Ectodermal cell (in vitro differentiated cells): Measurements from ENCODE around the gene ATG12.

Source experiments
- H3K27ac ChIP-seq: 2 replicates; pipeline ENCODE4 v1.7.0; 2013; ENCODE audit warnings: mild to moderate bottlenecking, low read depth, low read length; ENCODE audit not compliant: insufficient read depth, poor library complexity, severe bottlenecking
- H3K27me3 ChIP-seq: 2 replicates; pipeline ENCODE4 v1.7.0; 2013; ENCODE audit warnings: mild to moderate bottlenecking, low read length; ENCODE audit not compliant: insufficient read depth, control insufficient read depth, poor library complexity, severe bottlenecking
- H3K36me3 ChIP-seq: one replicate; pipeline ENCODE4 v1.7.0; 2013; ENCODE audit warnings: low read length; ENCODE audit not compliant: control insufficient read depth, insufficient read depth
- H3K4me1 ChIP-seq: one replicate; pipeline ENCODE4 v1.7.0; 2013; ENCODE audit warnings: low read length; ENCODE audit not compliant: control insufficient read depth, insufficient read depth
- H3K4me3 ChIP-seq: 2 replicates; pipeline ENCODE4 v1.7.0; 2013; ENCODE audit warnings: low read depth, low read length, control low read depth; ENCODE audit not compliant: insufficient read depth
- H3K9me3 ChIP-seq: 2 replicates; pipeline ENCODE4 v1.7.0; 2013; ENCODE audit warnings: mild to moderate bottlenecking, low read length, moderate library complexity; ENCODE audit not compliant: control insufficient read depth
- WGBS, 2 experiments: methylation state at CpG; one replicate each; pipeline ENCODE4 v1.1.7; 2013; ENCODE audit warnings: missing lambda C conversion rate in 2 of 2; 5-methylcytosine and 5-hydroxymethylcytosine counted together

The ATG12 gene

GRCh38 chr5:115859378-115859777 lies 18.0 kb upstream of the ATG12 start:
- Histone ChIP-seq H3K4me1 (peaks cover 13% of the 10 kb centered on the region), H3K27ac (no peak overlapping the region), H3K27me3 (no peaks in the 10 kb centered on the region), H3K9me3 (no peaks in the 10 kb centered on the region), H3K36me3 (no peaks in the 10 kb centered on the region), H3K4me3 (no peak overlapping the region)

- 84 to 89% methylated on average over 3 of the region's 3 CpGs for WGBS, 2 experiments
- Histone ChIP-seq H3K9me3 (no peaks in the 10 kb centered on the region), H3K27ac (no peak overlapping the region)
Measured at GRCh38 chr5:115858396-115858795, 17.0 kb upstream of the ATG12 start.

GRCh38 chr5:115857626-115858349 lies 16.4 kb upstream of the ATG12 start:
- Histone ChIP-seq H3K4me3 (no peak overlapping the region), H3K27ac (peak overlapping the region; percentile 4)

More at GRCh38 chr5:115858396-115858795, 17.0 kb upstream of the ATG12 start:
- Histone ChIP-seq H3K4me3 (no peak overlapping the region), H3K36me3 (no peaks in the 10 kb centered on the region), H3K4me1 (peaks cover 13% of the 10 kb centered on the region), H3K27me3 (no peaks in the 10 kb centered on the region)

GRCh38 chr5:115857057-115857479 lies 15.7 kb upstream of the ATG12 start:
- H3K9me3 ChIP-seq: no peaks in the 10 kb centered on the region
- H3K4me1 ChIP-seq: peaks cover 13% of the 10 kb centered on the region
- 100% methylated on average over 1 of the region's 1 CpG; no CpG with 5 or more reads in 1 of the 2 experiments for WGBS, 2 experiments
- H3K36me3 ChIP-seq: no peaks in the 10 kb centered on the region
- H3K27me3 ChIP-seq: no peaks in the 10 kb centered on the region
- H3K27ac ChIP-seq: peak overlapping the region; percentile 4
- H3K4me3 ChIP-seq: no peak overlapping the region

More at GRCh38 chr5:115857626-115858349, 16.4 kb upstream of the ATG12 start:
- 90% methylated on average over 2 of the region's 2 CpGs; no CpG with 5 or more reads in 1 of the 2 experiments for WGBS, 2 experiments
- Histone ChIP-seq H3K9me3 (no peaks in the 10 kb centered on the region), H3K4me1 (peaks cover 13% of the 10 kb centered on the region), H3K27me3 (no peaks in the 10 kb centered on the region), H3K36me3 (no peaks in the 10 kb centered on the region)

- 91 to 100% methylated on average over 1 of the region's 1 CpG for WGBS, 2 experiments
Measured at GRCh38 chr5:115855959-115856358, 14.6 kb upstream of the ATG12 start.

GRCh38 chr5:115854139-115854538 lies 12.8 kb upstream of the ATG12 start:
- WGBS, 2 experiments: 98 to 100% methylated on average over 3 of the region's 3 CpGs
- no peaks in the 10 kb centered on the region for H3K9me3 ChIP-seq
- H3K27me3 ChIP-seq: no peaks in the 10 kb centered on the region
- no peak overlapping the region for H3K4me3 ChIP-seq
- H3K36me3 ChIP-seq: no peaks in the 10 kb centered on the region
- peaks cover 13% of the 10 kb centered on the region for H3K4me1 ChIP-seq
- H3K27ac ChIP-seq: no peak overlapping the region

More at GRCh38 chr5:115855959-115856358, 14.6 kb upstream of the ATG12 start:
- no peak overlapping the region for H3K4me3 ChIP-seq
- no peak overlapping the region for H3K27ac ChIP-seq
- peaks cover 13% of the 10 kb centered on the region for H3K4me1 ChIP-seq
- no peaks in the 10 kb centered on the region for H3K36me3 ChIP-seq
- H3K9me3 ChIP-seq: no peaks in the 10 kb centered on the region
- no peaks in the 10 kb centered on the region for H3K27me3 ChIP-seq

- H3K36me3 ChIP-seq: no peaks in the 10 kb centered on the region
- H3K27me3 ChIP-seq: no peaks in the 10 kb centered on the region
- no peaks in the 10 kb centered on the region for H3K9me3 ChIP-seq
- no peak overlapping the region for H3K4me3 ChIP-seq
- H3K27ac ChIP-seq: peak overlapping the region; percentile 20
- 87 to 96% methylated on average over 3 of the region's 4 CpGs for WGBS, 2 experiments
- H3K4me1 ChIP-seq: no peaks in the 10 kb centered on the region
Measured at GRCh38 chr5:115850744-115851416, 9.5 kb upstream of the ATG12 start.

- WGBS, 2 experiments: 90 to 94% methylated on average over 3 of the region's 3 CpGs
- Histone ChIP-seq H3K4me1 (no peaks in the 10 kb centered on the region), H3K36me3 (no peaks in the 10 kb centered on the region), H3K4me3 (no peak overlapping the region), H3K27ac (no peak overlapping the region), H3K9me3 (no peaks in the 10 kb centered on the region), H3K27me3 (no peaks in the 10 kb centered on the region)
Measured at GRCh38 chr5:115849258-115849798, 8.0 kb upstream of the ATG12 start.

GRCh38 chr5:115847290-115847689 lies 5.9 kb upstream of the ATG12 start:
- Histone ChIP-seq H3K27ac (no peak overlapping the region), H3K36me3 (no peaks in the 10 kb centered on the region), H3K4me3 (no peak overlapping the region), H3K4me1 (no peaks in the 10 kb centered on the region), H3K9me3 (no peaks in the 10 kb centered on the region), H3K27me3 (peaks cover 10% of the 10 kb centered on the region)
- WGBS, 2 experiments: 92 to 95% methylated on average over 6 of the region's 7 CpGs

GRCh38 chr5:115844321-115844817 lies 3.0 kb upstream of the ATG12 start:
- 82 to 84% methylated on average over 7 of the region's 7 CpGs for WGBS, 2 experiments
- peaks cover 10% of the 10 kb centered on the region for H3K27me3 ChIP-seq
- no peak overlapping the region for H3K27ac ChIP-seq
- no peaks in the 10 kb centered on the region for H3K36me3 ChIP-seq
- H3K4me1 ChIP-seq: no peaks in the 10 kb centered on the region
- no peaks in the 10 kb centered on the region for H3K9me3 ChIP-seq
- H3K4me3 ChIP-seq: no peak overlapping the region
